Lung (tissue), 12 donors: ENCODE measurements around the gene UPF3B. TPM values are rescaled to one million over a fixed set of nuclear protein-coding genes. Genes with fewer than 3 reads are reported as not detected.
A peak's percentile ranks its signal among the peaks of the same experiment; 100 is the strongest.
"Not testable (repeated sequence)": the region's sequence is repeated elsewhere in the genome, so short reads cannot be mapped to it uniquely, and the experiment has no call there.

Experiments used
- ATAC-seq: fragments of 200-7000 bp; cut with Tn5 transposase; one replicate; pipeline ENCODE4 v1.9.1; 2020; ENCODE audit warnings: moderate number of reproducible peaks; ENCODE audit not compliant: insufficient read depth, low FRiP score
- DNase-seq, 3 donors: peaks; one replicate each; pipeline ENCODE4 v3.0.0-alpha.2; 2013 to 2017
- H3K27ac ChIP-seq, 2 donors: one replicate each; pipeline ENCODE4 v1.5.1; 2013; ENCODE audit warnings: mild to moderate bottlenecking in 2 of 2, moderate library complexity in 2 of 2, control low read depth in 1 of 2, inconsistent platforms in 1 of 2, low read depth in 1 of 2, low read length in 1 of 2
- H3K27me3 ChIP-seq, 3 donors: one replicate each; pipeline ENCODE4 v1.5.1; 2013; ENCODE audit warnings: low read length in 2 of 3; ENCODE audit not compliant: control insufficient read depth in 3 of 3, insufficient read depth in 3 of 3
- H3K36me3 ChIP-seq, 4 donors: one replicate each; pipeline ENCODE4 v1.5.1; 2013; ENCODE audit warnings: low read length in 4 of 4, mild to moderate bottlenecking in 1 of 4, moderate library complexity in 1 of 4; ENCODE audit not compliant: control insufficient read depth in 4 of 4, insufficient read depth in 4 of 4
- H3K4me1 ChIP-seq, 5 donors: one replicate each; pipeline ENCODE4 v1.5.1; 2013; ENCODE audit warnings: low read length in 5 of 5, mild to moderate bottlenecking in 2 of 5, moderate library complexity in 1 of 5; ENCODE audit not compliant: control insufficient read depth in 5 of 5, insufficient read depth in 5 of 5
- H3K4me3 ChIP-seq: one replicate; pipeline ENCODE4 v1.5.1; 2013; ENCODE audit warnings: mild to moderate bottlenecking, control low read depth, moderate library complexity
- H3K9ac ChIP-seq, 2 donors: one replicate each; pipeline ENCODE4 v1.5.1; 2013; ENCODE audit warnings: low read length in 2 of 2, control low read depth in 1 of 2; ENCODE audit not compliant: insufficient read depth in 1 of 2
- H3K9me3 ChIP-seq, 4 donors: one replicate each; pipeline ENCODE4 v1.5.1; 2013; ENCODE audit warnings: low read length in 3 of 4, mild to moderate bottlenecking in 1 of 4, moderate library complexity in 1 of 4; ENCODE audit not compliant: control insufficient read depth in 4 of 4, insufficient read depth in 3 of 4
- CTCF ChIP-seq: IDR thresholded peaks from 2 replicates; pipeline ENCODE4 v1.5.1; 2012; ENCODE audit warnings: mild to moderate bottlenecking; ENCODE audit errors: control extremely low read depth, extremely low read depth
- WGBS, 2 donors: extraction: QIAGEN DNeasy Blood & Tissue Kit; methylation state at CpG; one replicate each; pipeline ENCODE4 v1.1.7; 2013; 5-methylcytosine and 5-hydroxymethylcytosine counted together
- polyA plus RNA-seq, 2 donors: library from polyadenylated mRNA; stranded (reverse); fragments of 200-250 nt; gene quantifications; one replicate each; pipeline ENCODE4 v1.2.1, GENCODE V29; 2013
- total RNA-seq, 2 donors: library from RNA; depleted of rRNA in 1 of 2; stranded (reverse); fragments of >200 nt in 1 of 2; gene quantifications; one replicate each; pipeline ENCODE4 v1.2.1, GENCODE V29; 2014 to 2021
- donor health status: control.
- donor health status: control.
- donor health status: Bipolar disorder and iron deficiency.
- donor health status: healthy.
- donor health status: DM: yes; HTN: yes; CAD: no.

The UPF3B gene
- total and polyA plus RNA-seq, 4 donors = 5.0 to 11.7 (median 7.0) TPM

- Histone ChIP-seq H3K4me3 (no peak within 1 kb of the TSS), H3K4me1 (no peaks in the 10 kb centered on the region), H3K27me3 (no peaks in the 10 kb centered on the region), H3K9ac (no peak within 1 kb of the TSS), H3K27ac (no peak within 1 kb of the TSS), H3K36me3 (no peaks in the 10 kb centered on the region), H3K9me3 (no peaks in the 10 kb centered on the region)
- WGBS, 2 donors = 66 to 67% methylated on average over 4 of the region's 4 CpGs
- DNase-seq = peak; percentile 19 to 52 (median 37)
- no peak for TF ChIP-seq CTCF
- ATAC-seq = no peak
Measured at GRCh38 chrX:119895843-119896326, 43.1 kb upstream of the UPF3B start, which contains the start of gene AKAP14. TSS of gene AKAP14 (plus strand) at chrX:119895893. CDS start at chrX:119903224, 7,331 bp downstream.

DNA sequence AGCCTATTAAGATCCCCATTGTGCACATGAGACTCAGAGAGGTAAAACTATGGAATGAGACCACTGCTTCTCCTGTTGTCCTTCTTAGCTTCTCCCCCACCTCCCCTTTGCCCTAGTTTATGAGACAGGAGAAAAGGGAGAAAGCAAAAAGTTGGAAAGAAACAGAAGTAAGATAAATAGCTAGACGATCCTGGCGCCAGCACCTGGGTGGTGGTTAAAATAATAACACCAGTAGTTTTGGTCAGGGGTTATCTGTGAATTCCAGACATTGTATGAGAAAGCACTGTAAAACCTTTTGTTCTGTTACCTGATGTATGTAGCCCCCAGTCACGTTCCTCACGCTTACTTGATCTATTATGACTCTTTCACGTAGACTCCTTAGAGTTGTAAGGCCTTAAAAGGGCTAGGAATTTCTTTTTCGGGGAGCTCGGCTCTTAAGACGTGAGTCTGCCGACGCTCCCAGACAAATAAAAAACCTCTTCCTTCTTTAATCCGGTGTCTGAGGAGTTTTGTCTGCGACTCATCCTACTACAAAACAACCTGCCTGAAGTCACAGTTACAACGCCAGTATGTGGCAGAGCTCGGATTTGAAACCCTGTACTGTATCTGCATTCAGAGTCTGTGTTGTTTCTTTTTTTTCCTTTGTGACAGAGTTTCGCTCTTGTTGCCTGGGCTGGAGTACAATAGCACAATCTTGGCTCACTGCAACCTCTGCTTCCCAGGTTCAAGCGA lies 39.4 kb upstream of the UPF3B start:
- WGBS, 2 donors = 71 to 73% methylated on average over 16 of the region's 16 CpGs
- not testable (repeated sequence) for H3K4me3 ChIP-seq

GRCh38 chrX:119890626-119891025 lies 37.9 kb upstream of the UPF3B start:
- H3K27me3 ChIP-seq, H3K4me1 ChIP-seq, H3K9me3 ChIP-seq, H3K4me3 ChIP-seq, H3K27ac ChIP-seq, ATAC-seq, DNase-seq, H3K9ac ChIP-seq, H3K36me3 ChIP-seq: not testable (repeated sequence)
- WGBS, 2 donors = 86 to 99% methylated on average over 10 to 36 of the region's 36 CpGs

More for the DNA sequence above, 39.4 kb upstream of the UPF3B start:
- not testable (repeated sequence) for DNase-seq, H3K27me3 ChIP-seq, H3K4me1 ChIP-seq, H3K9ac ChIP-seq, H3K9me3 ChIP-seq, H3K27ac ChIP-seq, ATAC-seq, H3K36me3 ChIP-seq

GRCh38 chrX:119887721-119888425 lies 35.1 kb upstream of the UPF3B start:
- Histone ChIP-seq H3K9me3 (peaks cover 0 to 2% (median 0%) of the 10 kb centered on the region in 4 donors), H3K4me1 (no peaks in the 10 kb centered on the region), H3K9ac (no peak overlapping the region), H3K27me3 (no peaks in the 10 kb centered on the region), H3K4me3 (no peak overlapping the region), H3K36me3 (no peaks in the 10 kb centered on the region), H3K27ac (no peak overlapping the region)
- peak; percentile 75 for ATAC-seq
- WGBS, 2 donors = 6 to 42% methylated on average over 28 to 40 of the region's 40 CpGs
- DNase-seq = peak; percentile 9 to 58 (median 23)
- TF ChIP-seq CTCF = peak; percentile 23
